Glomerular visceral epithelial cell (primary cell): Measurements from ENCODE around the gene S100A6.

ENCODE experiments used
- DNase-seq: peaks from one replicate; pipeline ENCODE4 v3.0.0-alpha.2; 2016; ENCODE audit errors: extremely low spot score

Gene S100A6

GRCh38 chr1:153503766-153504165 is 32.0 kb downstream of the S100A6 start:
- DNase-seq: no peak

- DNase-seq: no peak
These were observed 37.0 kb downstream of the S100A6 start for GRCh38 chr1:153498746-153499145.

GRCh38 chr1:153495536-153495935 is 40.3 kb downstream of the S100A6 start:
- DNase-seq: no peak

- DNase-seq: peak; percentile 64
These were observed 40.7 kb downstream of the S100A6 start for GRCh38 chr1:153494976-153495535.

- DNase-seq: no peak
These were observed 42.3 kb downstream of the S100A6 start for GRCh38 chr1:153493343-153493960.

GRCh38 chr1:153490272-153491051 is 45.3 kb downstream of the S100A6 start:
- peak; percentile 31 for DNase-seq

GRCh38 chr1:153488731-153489130 is 47.1 kb downstream of the S100A6 start:
- no peak for DNase-seq

GRCh38 chr1:153487707-153488106 is 48.1 kb downstream of the S100A6 start:
- no peak for DNase-seq

GRCh38 chr1:153485863-153486262 is 49.9 kb downstream of the S100A6 start:
- DNase-seq: no peak
